GM21786 (cell line): ENCODE measurements around the gene BMP3.

Source experiments
- ATAC-seq: cut with Tn5 transposase; IDR thresholded peaks from one replicate; pipeline ENCODE4 v1.9.1; 2021; ENCODE audit not compliant: unreplicated experiment

The BMP3 gene

DNA sequence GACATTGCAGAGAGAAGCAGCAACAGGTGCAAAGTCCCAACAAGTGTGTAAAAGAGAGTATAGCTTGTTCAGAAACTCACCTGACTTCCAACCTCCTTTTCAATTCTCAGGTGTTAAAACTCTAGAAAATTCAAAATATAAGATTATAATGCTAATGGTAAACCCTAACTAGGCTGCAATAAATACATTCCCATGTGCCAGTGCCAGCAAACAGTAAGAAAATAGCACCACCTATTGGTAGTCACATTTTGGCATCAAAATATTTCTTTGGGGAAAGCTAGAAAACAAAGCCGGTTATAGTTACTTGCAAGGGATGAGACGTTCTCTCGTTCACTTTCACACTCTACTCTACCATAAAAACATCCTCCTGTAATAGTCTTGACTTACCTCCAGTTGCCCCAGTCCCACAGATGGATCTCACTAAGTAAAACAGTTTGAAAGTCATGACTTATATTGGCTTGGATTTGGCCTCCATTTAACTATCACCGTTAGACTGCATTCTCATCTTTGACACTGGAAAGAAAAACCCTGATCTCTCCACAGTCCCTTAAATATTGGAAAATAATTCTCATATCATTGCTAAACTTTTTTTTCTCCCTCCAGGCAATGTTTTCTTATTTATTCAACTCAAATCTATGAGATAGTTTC is 9.6 kb downstream of the BMP3 start:
- no peak for ATAC-seq

GRCh38 chr4:81042578-81043365 is 12.3 kb downstream of the BMP3 start:
- no peak for ATAC-seq

GRCh38 chr4:81049330-81049729 is 18.8 kb downstream of the BMP3 start:
- ATAC-seq, result no peak

DNA sequence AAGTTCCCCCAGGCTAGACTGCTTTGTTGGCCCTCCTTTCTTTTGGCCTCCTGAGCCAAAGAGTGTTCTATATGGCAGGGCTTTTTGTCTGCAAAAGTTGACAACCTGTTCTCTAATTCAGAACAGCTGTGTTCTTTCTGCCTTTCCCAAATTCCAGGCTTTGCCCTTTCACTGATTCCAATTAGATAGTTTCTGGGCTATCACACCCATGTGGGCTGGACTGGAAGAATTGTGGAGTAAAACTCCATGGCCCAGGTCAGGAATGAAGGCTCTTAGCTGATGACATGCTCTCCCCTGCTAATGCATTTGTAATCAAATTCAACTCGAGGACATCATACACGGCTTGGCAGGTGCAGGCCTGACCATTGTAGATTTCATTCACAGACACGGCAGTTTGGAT is 19.4 kb downstream of the BMP3 start:
- ATAC-seq, result no peak

DNA sequence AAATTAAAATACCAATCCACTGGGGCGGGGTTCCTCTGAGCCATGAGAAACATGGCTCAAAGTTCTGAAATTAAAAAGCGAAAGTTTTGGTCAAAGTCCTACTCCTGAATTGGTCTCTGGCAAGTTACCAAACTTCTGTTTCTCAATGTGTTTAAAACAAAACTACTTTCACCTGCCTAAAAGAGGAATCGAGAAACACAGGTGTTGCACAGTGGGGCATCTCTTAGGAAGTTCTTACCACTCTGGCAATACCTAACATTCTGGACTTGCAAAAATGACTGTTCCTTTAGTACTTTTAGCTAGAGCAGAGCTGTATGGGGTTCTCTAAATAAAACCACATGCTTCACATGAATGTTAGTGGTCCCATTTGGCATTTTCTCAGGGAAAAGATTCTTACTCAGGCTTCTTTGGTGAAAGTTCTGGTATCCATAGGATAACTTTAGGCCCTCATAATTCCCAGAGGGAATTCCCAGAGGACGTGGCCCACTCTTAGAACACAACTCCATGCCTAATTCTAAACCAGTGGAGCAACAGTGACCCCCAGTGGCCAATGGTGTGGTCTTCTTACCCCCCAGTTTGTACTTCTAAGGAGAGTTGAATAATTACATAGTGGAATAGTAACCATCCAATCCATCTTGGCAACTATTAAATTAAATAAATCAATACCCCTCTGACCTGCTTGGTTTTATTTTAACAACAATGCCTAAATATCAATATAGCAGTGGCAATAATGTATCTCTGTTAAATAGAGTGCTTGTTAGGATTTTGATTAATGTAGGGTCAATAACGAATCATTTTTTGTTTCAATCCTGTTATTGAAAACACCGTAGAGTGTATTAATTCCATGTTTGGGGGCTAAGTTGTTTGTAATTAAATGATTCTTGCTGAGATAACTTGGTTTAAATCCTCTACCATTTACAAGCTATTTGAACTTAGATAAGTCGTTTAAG is 21.9 kb downstream of the BMP3 start:
- peak; percentile 100 for ATAC-seq

- no peak for ATAC-seq
Measured at GRCh38 chr4:81058621-81059020, 28.1 kb downstream of the BMP3 start.

- ATAC-seq, result peak; percentile 41
Measured at GRCh38 chr4:81060587-81061343, 30.3 kb downstream of the BMP3 start.

GRCh38 chr4:81061344-81061730 is 30.8 kb downstream of the BMP3 start:
- peak; percentile 40 for ATAC-seq

- ATAC-seq, result no peak
Measured at GRCh38 chr4:81062001-81062400, 31.5 kb downstream of the BMP3 start.

- no peak for ATAC-seq
Measured at GRCh38 chr4:81065446-81065845, 34.9 kb downstream of the BMP3 start.

- ATAC-seq, result peak; percentile 99
Measured at GRCh38 chr4:81069706-81070331, 39.3 kb downstream of the BMP3 start.

DNA sequence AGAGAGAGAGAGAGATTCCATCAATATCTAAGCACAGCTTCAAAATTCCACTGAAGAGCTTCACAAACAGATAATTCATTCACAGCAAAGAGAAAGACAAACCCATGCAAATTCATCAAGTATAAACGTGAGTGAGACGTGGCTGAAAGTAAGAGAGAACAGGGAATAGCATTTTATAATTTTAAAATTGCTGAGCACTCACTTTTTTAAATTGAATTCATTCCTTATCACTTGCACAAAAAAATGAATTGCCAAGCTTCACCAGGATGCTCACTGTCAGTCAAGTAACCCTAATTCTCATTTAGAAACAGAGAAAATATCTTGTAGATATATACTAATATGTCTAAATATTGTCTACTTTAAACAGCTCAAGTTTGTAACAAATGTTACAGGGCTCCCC is 40.5 kb downstream of the BMP3 start:
- no peak for ATAC-seq

DNA sequence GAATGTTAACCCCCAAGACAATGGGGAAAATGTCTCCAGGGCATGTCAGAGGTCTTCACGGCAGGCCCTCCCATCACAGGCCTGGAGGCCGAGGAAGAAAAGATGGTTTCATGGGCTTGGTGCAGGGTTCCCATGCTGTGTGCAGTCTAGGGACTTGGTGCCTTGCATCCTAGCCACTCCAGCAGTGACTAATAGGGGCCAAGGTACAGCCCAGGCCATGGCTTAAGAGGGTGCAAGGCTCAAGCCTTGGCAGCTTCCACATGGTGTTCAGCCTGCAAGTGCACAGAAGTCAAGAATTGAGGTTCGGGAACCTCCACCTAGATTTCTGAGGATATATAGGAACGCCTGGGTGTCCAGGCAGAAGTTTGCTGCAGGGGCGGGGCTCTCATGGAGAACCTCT is 50.6 kb downstream of the BMP3 start:
- no peak for ATAC-seq

DNA sequence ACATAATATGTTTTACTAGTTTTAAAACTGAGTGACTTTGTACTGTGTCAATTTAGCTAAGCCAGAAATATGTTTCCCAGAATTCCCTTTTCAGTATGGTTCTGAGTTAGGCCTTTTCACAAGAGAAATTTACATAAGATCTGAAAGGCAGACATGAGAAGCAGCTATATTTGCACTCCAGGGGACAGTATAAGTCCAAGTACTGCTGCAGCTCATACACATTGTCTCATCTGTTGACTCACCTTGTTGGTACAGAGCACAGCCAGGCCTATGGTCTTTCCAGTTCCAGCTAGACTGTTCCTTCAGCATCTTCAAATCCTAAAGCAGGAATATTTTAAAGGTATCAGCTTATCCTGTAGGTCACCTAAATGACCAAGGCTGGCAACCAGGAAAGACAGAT is 53.5 kb downstream of the BMP3 start:
- ATAC-seq, result no peak

- ATAC-seq, result no peak
Measured at GRCh38 chr4:81084634-81085033, 54.1 kb downstream of the BMP3 start.

DNA sequence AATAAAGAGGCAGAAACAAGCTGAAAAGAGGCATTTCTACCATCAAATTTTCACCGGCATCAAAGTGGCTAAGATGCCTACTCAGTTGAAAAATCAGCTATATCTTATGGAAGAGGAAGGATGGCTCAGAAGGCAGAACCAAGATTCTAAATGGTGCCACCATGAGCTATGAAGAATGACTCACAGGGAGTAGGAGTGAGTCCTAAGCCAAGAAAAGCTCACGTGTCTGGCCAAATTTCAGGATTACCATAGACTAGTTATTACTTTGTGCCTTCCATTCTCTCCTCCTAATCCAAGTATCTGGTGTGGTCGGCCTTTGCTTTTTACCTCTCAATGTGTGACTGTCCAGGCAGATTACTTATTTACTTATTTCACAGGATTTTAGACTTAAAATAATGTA is 54.8 kb downstream of the BMP3 start:
- no peak for ATAC-seq

DNA sequence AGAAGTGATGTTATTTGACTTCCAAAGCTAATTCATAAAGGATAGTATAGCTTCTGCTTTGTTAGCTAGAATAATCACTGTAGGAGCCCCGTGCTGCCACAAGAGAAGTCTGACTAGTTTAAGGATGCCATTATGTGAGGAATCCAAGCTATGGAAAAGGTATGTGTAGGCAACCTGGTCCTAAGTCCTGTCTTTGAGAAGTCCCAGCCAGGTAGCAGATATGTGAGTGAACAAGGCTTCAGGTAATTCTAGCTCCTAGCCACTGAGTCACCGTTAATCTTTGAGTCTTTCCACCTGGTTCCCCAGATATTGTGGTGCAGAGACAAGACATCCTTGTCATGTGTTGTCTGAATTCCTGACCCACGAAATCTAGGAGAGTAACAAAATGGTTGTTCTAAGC is 55.5 kb downstream of the BMP3 start:
- no peak for ATAC-seq

DNA sequence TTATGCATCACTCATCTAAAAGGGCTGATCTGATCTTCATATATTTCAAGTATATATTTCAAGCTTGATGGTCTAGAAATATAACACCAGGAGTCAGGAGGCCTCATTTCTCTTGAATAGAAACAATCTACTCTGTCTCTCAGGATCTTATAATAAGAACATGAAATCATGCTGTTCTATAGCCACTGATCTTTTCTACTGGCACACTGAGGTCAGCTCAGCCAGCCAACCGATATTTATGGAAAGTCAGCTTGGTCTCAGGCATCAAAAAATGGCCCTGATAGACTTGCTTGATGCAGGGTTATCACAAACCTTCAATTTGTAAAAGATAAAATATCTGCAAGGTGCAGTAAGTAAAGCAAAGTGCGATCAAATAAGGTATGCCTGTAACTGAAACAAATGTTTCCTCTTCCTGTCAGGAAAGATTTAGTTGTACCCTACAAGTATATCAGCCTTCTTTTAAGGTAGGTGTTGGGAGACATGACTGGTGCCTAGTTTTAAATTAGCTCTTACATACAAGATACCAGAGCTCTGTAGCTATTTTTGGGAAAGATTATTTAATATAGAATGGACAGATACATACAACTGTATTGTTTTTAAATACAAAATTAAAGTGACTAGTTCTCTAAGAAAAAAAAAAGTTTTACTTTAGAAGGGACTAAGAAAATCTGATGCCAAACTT is 63.4 kb downstream of the BMP3 start:
- no peak for ATAC-seq

DNA sequence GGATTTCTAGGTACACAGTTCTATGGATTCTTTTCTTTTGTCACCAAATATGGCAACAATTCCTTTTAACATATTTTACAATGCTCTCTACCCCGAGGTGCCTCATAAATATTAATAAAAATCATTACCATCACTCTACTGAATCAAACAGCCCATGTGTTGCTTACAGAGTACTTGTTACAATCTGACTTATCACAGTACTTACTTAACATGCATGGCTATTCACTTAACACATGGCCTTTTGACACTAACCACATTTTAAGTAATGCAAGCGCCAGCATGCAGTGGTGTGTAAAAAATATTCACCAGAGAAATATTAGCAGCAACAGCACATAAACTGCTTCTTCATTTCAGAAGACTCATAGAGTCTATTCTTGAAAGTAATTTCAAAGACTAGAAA is 64.9 kb downstream of the BMP3 start:
- no peak for ATAC-seq

- ATAC-seq, result no peak
Measured at GRCh38 chr4:81096566-81096965, 66.1 kb downstream of the BMP3 start.
